ENCODE data around the gene BCL2L1. TPM values are rescaled to one million over a fixed set of nuclear protein-coding genes. Genes with fewer than 3 reads are reported as not detected.

Gene BCL2L1
- total RNA-seq, 1 donor from 2014 or later: 136 TPM

DNA sequence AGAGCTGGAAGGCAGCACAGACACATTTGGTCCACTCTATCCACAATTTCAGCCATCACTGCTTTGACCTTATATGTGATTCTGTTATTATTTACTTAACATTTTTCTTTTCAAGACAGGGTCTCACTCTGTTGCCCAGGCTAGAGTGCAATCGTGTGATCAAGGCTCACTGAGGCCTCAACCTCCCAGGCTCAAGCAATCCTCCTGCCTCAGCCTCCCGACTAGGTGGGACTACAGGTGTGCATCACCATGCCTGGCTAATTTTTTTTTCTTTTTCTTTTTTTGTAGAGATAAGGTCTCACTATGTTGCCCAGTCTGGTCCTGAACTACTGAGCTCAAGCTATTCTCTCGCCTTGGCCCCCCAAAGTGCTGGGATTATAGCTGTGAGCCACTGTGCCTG is 40.3 kb downstream of the BCL2L1 start:
- Mint-ChIP-seq H3K36me3 (ENCODE audit: unreplicated experiment) (peaks cover 12% of the 10 kb centered on the region), H3K4me1 (ENCODE audit: low read depth, unreplicated experiment) (peaks cover 40% of the 10 kb centered on the region), H3K9me3 (ENCODE audit: unreplicated experiment) (peaks cover 8% of the 10 kb centered on the region), H3K27me3 (ENCODE audit: unreplicated experiment) (peaks cover 2% of the 10 kb centered on the region), H3K4me3 (ENCODE audit: unreplicated experiment) (no peak overlapping the region), H3K27ac (ENCODE audit: unreplicated experiment) (no peak overlapping the region)
- DNase-seq: no peak
- TF ChIP-seq, protein P1, sequence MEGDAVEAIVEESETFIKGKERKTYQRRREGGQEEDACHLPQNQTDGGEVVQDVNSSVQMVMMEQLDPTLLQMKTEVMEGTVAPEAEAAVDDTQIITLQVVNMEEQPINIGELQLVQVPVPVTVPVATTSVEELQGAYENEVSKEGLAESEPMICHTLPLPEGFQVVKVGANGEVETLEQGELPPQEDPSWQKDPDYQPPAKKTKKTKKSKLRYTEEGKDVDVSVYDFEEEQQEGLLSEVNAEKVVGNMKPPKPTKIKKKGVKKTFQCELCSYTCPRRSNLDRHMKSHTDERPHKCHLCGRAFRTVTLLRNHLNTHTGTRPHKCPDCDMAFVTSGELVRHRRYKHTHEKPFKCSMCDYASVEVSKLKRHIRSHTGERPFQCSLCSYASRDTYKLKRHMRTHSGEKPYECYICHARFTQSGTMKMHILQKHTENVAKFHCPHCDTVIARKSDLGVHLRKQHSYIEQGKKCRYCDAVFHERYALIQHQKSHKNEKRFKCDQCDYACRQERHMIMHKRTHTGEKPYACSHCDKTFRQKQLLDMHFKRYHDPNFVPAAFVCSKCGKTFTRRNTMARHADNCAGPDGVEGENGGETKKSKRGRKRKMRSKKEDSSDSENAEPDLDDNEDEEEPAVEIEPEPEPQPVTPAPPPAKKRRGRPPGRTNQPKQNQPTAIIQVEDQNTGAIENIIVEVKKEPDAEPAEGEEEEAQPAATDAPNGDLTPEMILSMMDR (IDR thresholded peaks at IDR 0.05; ENCODE audit: partially characterized antibody, unreplicated experiment): no peak

DNA sequence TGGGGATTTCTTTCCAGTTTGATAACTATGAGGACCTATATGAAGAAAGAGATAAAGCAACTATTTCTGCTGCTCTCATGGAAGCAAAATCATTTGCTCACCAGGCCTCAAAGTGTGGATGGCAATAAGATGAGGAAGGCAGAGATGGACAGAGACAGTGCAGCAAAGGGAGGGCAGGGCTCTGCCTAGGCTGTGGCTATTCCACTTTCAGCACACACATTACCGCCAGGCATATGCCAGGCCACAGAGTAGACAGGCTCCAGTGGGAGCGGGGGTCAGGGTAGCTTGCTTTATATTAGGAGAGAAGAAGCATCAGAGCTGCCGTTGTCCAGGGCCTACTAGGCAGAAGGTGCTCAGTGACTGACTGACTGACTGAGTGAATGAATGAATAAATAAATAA is 40.9 kb downstream of the BCL2L1 start:
- peak; percentile 44 for DNase-seq
- TF ChIP-seq, protein P1 (IDR thresholded peaks at IDR 0.05; ENCODE audit: partially characterized antibody, unreplicated experiment): no peak
- Mint-ChIP-seq H3K27ac (ENCODE audit: unreplicated experiment) (peak overlapping the region; percentile 8), H3K4me1 (ENCODE audit: low read depth, unreplicated experiment) (peaks cover 36% of the 10 kb centered on the region), H3K4me3 (ENCODE audit: unreplicated experiment) (no peak overlapping the region), H3K27me3 (ENCODE audit: unreplicated experiment) (peaks cover 2% of the 10 kb centered on the region), H3K36me3 (ENCODE audit: unreplicated experiment) (peaks cover 8% of the 10 kb centered on the region), H3K9me3 (ENCODE audit: unreplicated experiment) (peaks cover 8% of the 10 kb centered on the region)

DNA sequence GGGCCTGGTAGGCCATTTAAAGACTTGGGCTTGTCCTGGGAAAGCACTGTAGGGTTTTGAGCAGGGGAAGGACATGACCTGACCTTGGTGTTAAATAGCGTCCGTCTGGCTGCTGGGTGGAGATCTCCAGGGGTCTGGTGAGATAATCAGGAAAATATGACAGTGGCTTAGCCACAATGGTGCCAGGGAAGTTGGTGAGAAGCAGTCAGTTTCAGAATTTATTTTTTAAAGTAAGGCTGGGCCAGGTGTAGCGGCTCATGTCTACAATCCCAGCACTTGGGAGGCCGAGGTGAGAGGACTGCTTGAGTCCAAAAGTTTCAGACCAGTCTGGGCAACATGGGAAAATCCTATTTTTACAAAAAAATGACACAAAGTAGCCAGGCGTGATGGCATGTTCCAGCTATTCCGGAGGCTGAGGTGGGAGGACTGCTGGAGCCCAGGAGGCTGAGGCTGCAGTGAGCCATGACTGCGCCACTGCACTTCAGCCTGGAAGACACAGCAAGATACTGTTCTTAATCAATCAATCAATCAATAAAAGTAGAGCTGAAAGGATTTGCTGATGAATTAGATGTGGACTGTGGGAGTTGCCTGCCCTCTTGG is 41.4 kb downstream of the BCL2L1 start:
- peak overlapping the region; percentile 10 for H3K4me3 Mint-ChIP-seq (ENCODE audit: unreplicated experiment)
- peaks cover 41% of the 10 kb centered on the region for H3K4me1 Mint-ChIP-seq (ENCODE audit: low read depth, unreplicated experiment)
- peak overlapping the region; percentile 24 for H3K27ac Mint-ChIP-seq (ENCODE audit: unreplicated experiment)

DNA sequence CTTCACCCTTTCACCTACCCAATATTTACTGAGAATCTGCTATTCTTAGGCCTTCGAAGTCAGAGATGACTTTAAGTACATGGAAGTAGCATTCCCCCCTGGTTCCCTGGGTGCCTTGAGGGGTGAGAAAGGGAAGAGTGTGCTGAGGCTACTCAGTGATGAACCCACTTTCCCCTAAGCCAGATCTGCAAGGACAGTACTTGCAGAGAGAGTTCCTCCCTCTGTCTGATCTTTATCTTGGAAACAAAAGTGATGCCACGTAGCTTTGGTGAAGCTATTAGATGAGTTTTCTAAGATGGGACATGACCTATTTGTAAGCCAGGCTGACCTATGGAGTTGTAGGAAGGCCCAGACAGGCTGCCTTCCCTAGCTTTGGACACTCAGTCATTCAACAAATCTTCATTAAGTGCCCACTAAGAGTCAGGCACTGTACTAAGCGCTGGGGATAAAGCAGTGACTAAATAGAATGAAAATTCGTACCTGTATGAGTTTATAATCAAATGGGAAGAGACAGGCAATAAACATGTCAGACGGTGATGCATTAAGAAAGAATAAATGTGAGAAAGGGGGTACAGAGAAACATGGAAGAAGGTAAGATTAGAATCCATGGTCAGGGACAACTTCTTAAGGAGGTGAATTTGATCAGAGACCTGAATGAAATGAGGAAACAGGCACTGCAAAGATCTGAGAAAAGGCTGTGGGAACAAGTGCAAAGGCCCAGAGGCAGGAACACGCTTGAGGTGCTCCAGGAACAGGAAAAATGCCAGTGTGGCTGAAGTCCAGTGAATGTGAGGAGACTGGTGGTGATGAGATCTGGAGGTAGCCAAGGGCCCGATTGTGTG is 42.2 kb downstream of the BCL2L1 start:
- Mint-ChIP-seq H3K27me3 (ENCODE audit: unreplicated experiment) (peaks cover 4% of the 10 kb centered on the region), H3K4me1 (ENCODE audit: low read depth, unreplicated experiment) (peaks cover 49% of the 10 kb centered on the region), H3K27ac (ENCODE audit: unreplicated experiment) (peak overlapping the region; percentile 24), H3K9me3 (ENCODE audit: unreplicated experiment) (peaks cover 8% of the 10 kb centered on the region), H3K4me3 (ENCODE audit: unreplicated experiment) (no peak overlapping the region), H3K36me3 (ENCODE audit: unreplicated experiment) (peaks cover 8% of the 10 kb centered on the region)
- DNase-seq: no peak
- TF ChIP-seq, protein P1 (IDR thresholded peaks at IDR 0.05; ENCODE audit: partially characterized antibody, unreplicated experiment): no peak

More for the DNA sequence above, 41.4 kb downstream of the BCL2L1 start:
- H3K27me3 Mint-ChIP-seq (ENCODE audit: unreplicated experiment): peaks cover 2% of the 10 kb centered on the region
- peaks cover 8% of the 10 kb centered on the region for H3K9me3 Mint-ChIP-seq (ENCODE audit: unreplicated experiment)
- H3K36me3 Mint-ChIP-seq (ENCODE audit: unreplicated experiment): peaks cover 8% of the 10 kb centered on the region
- DNase-seq: no peak
- TF ChIP-seq, protein P1 (IDR thresholded peaks at IDR 0.05; ENCODE audit: partially characterized antibody, unreplicated experiment): no peak

All from glutamatergic neuron (in vitro differentiated cells).